Measurements from ENCODE around the gene REC8. TPM values are rescaled to one million over a fixed set of nuclear protein-coding genes. Genes with fewer than 3 reads are reported as not detected.

REC8 gene
- total and polyA plus RNA-seq, 2 of the 13 experiments (the other 11 are each of a cell fraction or from before 2014, with no cell fraction given) = 3.4 to 14.7 TPM

GRCh38 chr14:24188251-24189058 lies 16.6 kb downstream of the REC8 start, which contains the start of gene IPO4 (continued):
- TF ChIP-seq, protein P1, sequence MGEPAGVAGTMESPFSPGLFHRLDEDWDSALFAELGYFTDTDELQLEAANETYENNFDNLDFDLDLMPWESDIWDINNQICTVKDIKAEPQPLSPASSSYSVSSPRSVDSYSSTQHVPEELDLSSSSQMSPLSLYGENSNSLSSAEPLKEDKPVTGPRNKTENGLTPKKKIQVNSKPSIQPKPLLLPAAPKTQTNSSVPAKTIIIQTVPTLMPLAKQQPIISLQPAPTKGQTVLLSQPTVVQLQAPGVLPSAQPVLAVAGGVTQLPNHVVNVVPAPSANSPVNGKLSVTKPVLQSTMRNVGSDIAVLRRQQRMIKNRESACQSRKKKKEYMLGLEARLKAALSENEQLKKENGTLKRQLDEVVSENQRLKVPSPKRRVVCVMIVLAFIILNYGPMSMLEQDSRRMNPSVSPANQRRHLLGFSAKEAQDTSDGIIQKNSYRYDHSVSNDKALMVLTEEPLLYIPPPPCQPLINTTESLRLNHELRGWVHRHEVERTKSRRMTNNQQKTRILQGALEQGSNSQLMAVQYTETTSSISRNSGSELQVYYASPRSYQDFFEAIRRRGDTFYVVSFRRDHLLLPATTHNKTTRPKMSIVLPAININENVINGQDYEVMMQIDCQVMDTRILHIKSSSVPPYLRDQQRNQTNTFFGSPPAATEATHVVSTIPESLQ (CRISPR knock-in tag; conservative IDR thresholded peaks at IDR 0.05) = peak; percentile 97; the same call in 1 of the 2 replicates
- TF ChIP-seq E2F2 (CRISPR knock-in tag; IDR thresholded peaks at IDR 0.05; ENCODE audit: borderline replicate concordance) (peak; percentile 97), ZNF512 (CRISPR knock-in tag; IDR thresholded peaks at IDR 0.05) (peak; percentile 79), JDP2 (CRISPR knock-in tag; IDR thresholded peaks at IDR 0.05; ENCODE audit: borderline replicate concordance) (no peak), ZSCAN25 (CRISPR knock-in tag; IDR thresholded peaks at IDR 0.05) (peak; percentile 93), CSRNP1 (CRISPR knock-in tag; IDR thresholded peaks at IDR 0.05) (peak; percentile 100), GPBP1L1 (CRISPR knock-in tag; IDR thresholded peaks at IDR 0.05) (no peak), ZNF567 (CRISPR knock-in tag; IDR thresholded peaks at IDR 0.05; ENCODE audit: borderline replicate concordance) (peak; percentile 85; the same call in 1 of the 2 replicates), SMAD1 (CRISPR knock-in tag; IDR thresholded peaks at IDR 0.05; ENCODE audit: borderline replicate concordance, low read depth) (peak; percentile 99), MIXL1 (CRISPR knock-in tag; IDR thresholded peaks at IDR 0.05) (peak; percentile 99), NFATC3 (CRISPR knock-in tag; IDR thresholded peaks at IDR 0.05) (0 out of 2 replicates have a peak, but pooled peaks have one; percentile 84), MTA3 (CRISPR knock-in tag; IDR thresholded peaks at IDR 0.05) (0 out of 2 replicates have a peak, but pooled peaks have one; percentile 40), NFE2L1 (CRISPR knock-in tag; IDR thresholded peaks at IDR 0.05; ENCODE audit: borderline replicate concordance) (no peak; the same call in 1 of the 2 replicates), ZNF724P (CRISPR knock-in tag; IDR thresholded peaks at IDR 0.05; ENCODE audit: borderline replicate concordance) (peak; percentile 77), HOXA7 (CRISPR knock-in tag; IDR thresholded peaks at IDR 0.05) (no peak), DPF2 (CRISPR knock-in tag; IDR thresholded peaks at IDR 0.05; ENCODE audit: borderline replicate concordance, low read depth) (peak; percentile 49)
- TF ChIP-seq, protein P2, sequence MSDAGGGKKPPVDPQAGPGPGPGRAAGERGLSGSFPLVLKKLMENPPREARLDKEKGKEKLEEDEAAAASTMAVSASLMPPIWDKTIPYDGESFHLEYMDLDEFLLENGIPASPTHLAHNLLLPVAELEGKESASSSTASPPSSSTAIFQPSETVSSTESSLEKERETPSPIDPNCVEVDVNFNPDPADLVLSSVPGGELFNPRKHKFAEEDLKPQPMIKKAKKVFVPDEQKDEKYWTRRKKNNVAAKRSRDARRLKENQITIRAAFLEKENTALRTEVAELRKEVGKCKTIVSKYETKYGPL (CRISPR knock-in tag; IDR thresholded peaks at IDR 0.05) = peak; percentile 82
- TF ChIP-seq, protein P3, sequence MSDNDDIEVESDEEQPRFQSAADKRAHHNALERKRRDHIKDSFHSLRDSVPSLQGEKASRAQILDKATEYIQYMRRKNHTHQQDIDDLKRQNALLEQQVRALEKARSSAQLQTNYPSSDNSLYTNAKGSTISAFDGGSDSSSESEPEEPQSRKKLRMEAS (IDR thresholded peaks at IDR 0.05) = no peak

Data from HepG2 (cell line).